Type B pancreatic cell (in vitro differentiated cells): ENCODE measurements around the gene PAEP. TPM values are rescaled to one million over a fixed set of nuclear protein-coding genes. Genes with fewer than 3 reads are reported as not detected.

ENCODE experiments used
- DNase-seq: peaks from one replicate; pipeline ENCODE4 v3.0.0; 2021; ENCODE audit warnings: mixed read lengths; ENCODE audit not compliant: unreplicated experiment; ENCODE audit errors: extremely low spot score
- H3K27ac Mint-ChIP-seq: 2 replicates; pipeline ENCODE4 v1.8.0; 2021; ENCODE audit warnings: mild to moderate bottlenecking, mixed read lengths
- H3K27me3 Mint-ChIP-seq: 2 replicates; pipeline ENCODE4 v1.8.0; 2021; ENCODE audit warnings: mixed read lengths
- H3K36me3 Mint-ChIP-seq: 2 replicates; pipeline ENCODE4 v1.8.0; 2021; ENCODE audit warnings: mixed read lengths
- H3K4me1 Mint-ChIP-seq: one replicate; pipeline ENCODE4 v1.8.0; 2021; ENCODE audit warnings: mixed read lengths; ENCODE audit not compliant: unreplicated experiment
- H3K4me3 Mint-ChIP-seq: 2 replicates; pipeline ENCODE4 v1.8.0; 2021; ENCODE audit warnings: mild to moderate bottlenecking, mixed read lengths
- H3K9me3 Mint-ChIP-seq: 2 replicates; pipeline ENCODE4 v1.8.0; 2021; ENCODE audit warnings: mixed read lengths
- total RNA-seq: library from RNA; stranded (reverse); gene quantifications from 2 replicates; pipeline ENCODE4 v1.2.1, GENCODE V29; 2021; ENCODE audit warnings: low replicate concordance
- TF ChIP-seq, protein P1 (sequence below): fragments of 200-600 bp; sonication (generic); conservative IDR thresholded peaks from 2 replicates; pipeline ENCODE4 v1.5.0; 2021; ENCODE audit warnings: antibody characterized with exemption, mild to moderate bottlenecking

The PAEP gene
- total RNA-seq, 1 donor from 2014 or later: not detected

DNA sequence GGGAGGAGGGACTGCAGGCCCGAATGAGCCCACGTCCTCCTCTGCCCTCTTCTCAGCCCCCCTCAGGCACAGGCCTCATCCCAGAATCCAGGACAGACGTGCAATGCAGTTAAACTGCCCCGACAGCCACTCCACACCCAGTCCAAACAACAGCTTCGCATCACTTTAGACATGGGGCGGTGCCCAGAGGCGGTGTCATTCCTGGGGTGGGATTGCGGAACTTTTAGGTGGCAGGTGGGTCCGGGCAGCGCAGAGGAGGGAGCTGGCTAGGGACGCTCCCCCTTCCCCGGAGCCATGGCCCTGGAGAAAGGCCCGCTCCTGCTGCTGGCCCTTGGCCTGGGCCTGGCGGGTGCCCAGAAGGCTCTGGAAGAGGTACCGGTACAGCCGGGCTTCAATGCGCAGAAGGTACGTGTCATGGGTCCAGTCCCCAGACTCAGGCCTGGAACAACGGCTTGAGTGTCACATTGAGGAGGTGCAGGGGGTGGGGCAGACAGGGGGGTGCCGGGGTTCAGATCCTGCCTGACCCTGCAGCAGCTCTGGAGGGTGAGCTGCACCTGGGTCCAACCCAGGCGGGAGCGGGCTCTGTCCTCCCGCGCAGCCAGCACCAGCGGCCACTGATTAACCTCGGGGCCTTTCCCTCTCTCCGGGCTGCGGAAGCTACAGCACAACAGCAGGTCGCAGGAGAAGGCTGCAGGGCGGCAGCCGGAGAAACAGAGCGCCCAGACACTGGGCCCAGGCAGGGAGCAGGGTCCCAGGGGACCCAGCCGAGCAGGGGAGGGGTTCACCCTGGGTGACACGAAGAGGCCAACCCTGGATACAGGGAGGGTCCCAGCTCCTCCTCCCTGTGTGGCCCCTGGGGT is 52.6 kb downstream of the PAEP start:
- Mint-ChIP-seq H3K36me3 (no peaks in the 10 kb centered on the region), H3K27me3 (peaks cover 4% of the 10 kb centered on the region), H3K27ac (peak overlapping the region; percentile 90), H3K4me1 (peaks cover 3% of the 10 kb centered on the region), H3K4me3 (peak overlapping the region; percentile 54), H3K9me3 (no peaks in the 10 kb centered on the region)
- DNase-seq: peak; percentile 69
- TF ChIP-seq, protein P1, sequence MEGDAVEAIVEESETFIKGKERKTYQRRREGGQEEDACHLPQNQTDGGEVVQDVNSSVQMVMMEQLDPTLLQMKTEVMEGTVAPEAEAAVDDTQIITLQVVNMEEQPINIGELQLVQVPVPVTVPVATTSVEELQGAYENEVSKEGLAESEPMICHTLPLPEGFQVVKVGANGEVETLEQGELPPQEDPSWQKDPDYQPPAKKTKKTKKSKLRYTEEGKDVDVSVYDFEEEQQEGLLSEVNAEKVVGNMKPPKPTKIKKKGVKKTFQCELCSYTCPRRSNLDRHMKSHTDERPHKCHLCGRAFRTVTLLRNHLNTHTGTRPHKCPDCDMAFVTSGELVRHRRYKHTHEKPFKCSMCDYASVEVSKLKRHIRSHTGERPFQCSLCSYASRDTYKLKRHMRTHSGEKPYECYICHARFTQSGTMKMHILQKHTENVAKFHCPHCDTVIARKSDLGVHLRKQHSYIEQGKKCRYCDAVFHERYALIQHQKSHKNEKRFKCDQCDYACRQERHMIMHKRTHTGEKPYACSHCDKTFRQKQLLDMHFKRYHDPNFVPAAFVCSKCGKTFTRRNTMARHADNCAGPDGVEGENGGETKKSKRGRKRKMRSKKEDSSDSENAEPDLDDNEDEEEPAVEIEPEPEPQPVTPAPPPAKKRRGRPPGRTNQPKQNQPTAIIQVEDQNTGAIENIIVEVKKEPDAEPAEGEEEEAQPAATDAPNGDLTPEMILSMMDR: no peak

DNA sequence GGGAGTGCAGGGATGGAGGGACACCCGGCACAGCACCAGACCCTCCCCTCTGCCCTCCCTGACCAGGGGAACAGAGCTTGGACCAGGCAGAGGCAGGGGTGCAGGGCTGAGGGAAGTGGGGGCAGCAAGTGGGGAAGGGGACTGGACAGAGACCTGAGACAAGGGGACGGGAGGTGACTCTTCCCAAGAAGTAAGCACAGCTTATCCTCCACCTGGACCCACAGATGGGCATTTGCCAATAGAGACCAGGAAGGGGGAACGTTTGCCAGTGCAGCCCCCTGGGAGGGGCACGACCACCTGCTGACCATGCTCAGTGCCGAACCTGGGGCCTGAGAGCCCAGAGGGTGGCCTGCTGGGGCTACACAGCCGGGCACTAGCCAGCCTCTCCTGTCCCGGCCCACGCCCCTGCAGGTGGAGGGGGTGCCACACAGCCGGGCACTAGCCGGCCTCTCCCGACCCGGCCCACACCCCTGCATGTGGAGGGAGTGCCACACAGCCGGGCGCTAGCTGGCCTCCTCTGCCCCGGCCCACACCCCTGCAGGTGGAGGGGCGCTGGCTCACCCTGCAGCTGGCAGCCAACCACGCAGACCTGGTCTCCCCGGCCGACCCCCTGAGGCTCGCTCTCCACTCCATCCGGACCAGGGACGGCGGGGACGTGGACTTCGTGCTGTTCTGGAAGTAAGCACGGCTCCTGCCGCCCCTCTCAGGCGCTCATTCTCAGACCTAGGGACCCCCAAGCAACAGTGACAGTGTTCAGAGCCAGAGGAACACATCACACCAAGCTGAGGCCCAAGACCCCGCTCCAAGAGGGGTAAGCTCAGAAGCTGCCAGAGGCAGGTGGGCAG is 53.5 kb downstream of the PAEP start:
- TF ChIP-seq, protein P1: no peak
- no peaks in the 10 kb centered on the region for H3K9me3 Mint-ChIP-seq
- H3K27ac Mint-ChIP-seq: peak overlapping the region; percentile 73
- peak; percentile 68 for DNase-seq
- H3K27me3 Mint-ChIP-seq: peaks cover 4% of the 10 kb centered on the region
- no peaks in the 10 kb centered on the region for H3K36me3 Mint-ChIP-seq
- H3K4me3 Mint-ChIP-seq: no peak overlapping the region
- peaks cover 3% of the 10 kb centered on the region for H3K4me1 Mint-ChIP-seq

- Mint-ChIP-seq H3K27me3 (peaks cover 12% of the 10 kb centered on the region), H3K4me1 (peaks cover 3% of the 10 kb centered on the region), H3K36me3 (no peaks in the 10 kb centered on the region), H3K4me3 (no peak overlapping the region), H3K9me3 (no peaks in the 10 kb centered on the region), H3K27ac (peak overlapping the region; percentile 73)
- peak; percentile 62 for DNase-seq
- TF ChIP-seq, protein P1: no peak
Observed at GRCh38 chr9:135615666-135616618, 54.4 kb downstream of the PAEP start.

Other genes with a start within 250 kb of the PAEP start
- gene PPP1R26, start 82.0 kb upstream of the PAEP start, total RNA-seq: 22.7 and 24.2 TPM in 2 replicates
- 50.0 and 55.2 TPM in 2 replicates for gene MRPS2, start 61.1 kb upstream of the PAEP start, total RNA-seq
- gene LCN1, start 40.3 kb upstream of the PAEP start, total RNA-seq: not detected in 2 replicates
- gene OBP2A, start 15.6 kb upstream of the PAEP start, total RNA-seq: not detected in 2 replicates
- gene GLT6D1, start 77.8 kb downstream of the PAEP start, total RNA-seq: not detected in 2 replicates
- 1.1 and 2.0 TPM in 2 replicates for gene LCN9, start 101.6 kb downstream of the PAEP start, total RNA-seq
- not detected in 2 replicates for gene SOHLH1, start 137.7 kb downstream of the PAEP start, total RNA-seq
- gene KCNT1, start 140.4 kb downstream of the PAEP start, total RNA-seq: 0.10 TPM in 1 of 2 replicates, not detected in the other